SJSA1 (cell line): ENCODE measurements around the gene CLRN3. TPM values are rescaled to one million over a fixed set of nuclear protein-coding genes. Genes with fewer than 3 reads are reported as not detected.
A peak's percentile ranks its signal among the peaks of the same experiment; 100 is the strongest.

Source experiments
- DNase-seq, 2 experiments: peaks; one replicate each; pipeline ENCODE4 v3.0.0-alpha.2; 2015 to 2020; ENCODE audit warnings: low spot score in 2 of 2, low read depth in 1 of 2
- H3K27ac ChIP-seq: fragments of 250-450 bp; sonication (Bioruptor Pico); 2 replicates; pipeline ENCODE4 v1.5.1; 2020; ENCODE audit warnings: mild to moderate bottlenecking, moderate library complexity
- H3K27me3 ChIP-seq: fragments of 250-450 bp; sonication (Bioruptor Pico); replicated peaks from 2 replicates; pipeline ENCODE4 v1.5.1; 2020; ENCODE audit warnings: mild to moderate bottlenecking, moderate library complexity
- H3K36me3 ChIP-seq: fragments of 250-450 bp; sonication (Bioruptor Pico); 2 replicates; pipeline ENCODE4 v1.5.1; 2020; ENCODE audit warnings: mild to moderate bottlenecking
- H3K4me1 ChIP-seq: fragments of 250-450 bp; sonication (Bioruptor Pico); replicated peaks from 2 replicates; pipeline ENCODE4 v1.6.1; 2021; ENCODE audit warnings: mild to moderate bottlenecking
- H3K4me3 ChIP-seq: fragments of 250-450 bp; sonication (Bioruptor Pico); 2 replicates; pipeline ENCODE4 v1.5.1; 2020; ENCODE audit warnings: mild to moderate bottlenecking
- H3K9me3 ChIP-seq: fragments of 250-450 bp; sonication (Bioruptor Pico); replicated peaks from 2 replicates; pipeline ENCODE4 v1.5.1; 2020; ENCODE audit warnings: mild to moderate bottlenecking
- total RNA-seq: library from RNA; depleted of rRNA; stranded (reverse); fragments of >200 nt; shearing (Covaris generic); gene quantifications from 2 replicates; pipeline ENCODE4 v1.2.3, GENCODE V29; 2014; rRNA removed

Gene CLRN3, protein sequence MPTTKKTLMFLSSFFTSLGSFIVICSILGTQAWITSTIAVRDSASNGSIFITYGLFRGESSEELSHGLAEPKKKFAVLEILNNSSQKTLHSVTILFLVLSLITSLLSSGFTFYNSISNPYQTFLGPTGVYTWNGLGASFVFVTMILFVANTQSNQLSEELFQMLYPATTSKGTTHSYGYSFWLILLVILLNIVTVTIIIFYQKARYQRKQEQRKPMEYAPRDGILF
- total RNA-seq, result not detected in 2 replicates

DNA sequence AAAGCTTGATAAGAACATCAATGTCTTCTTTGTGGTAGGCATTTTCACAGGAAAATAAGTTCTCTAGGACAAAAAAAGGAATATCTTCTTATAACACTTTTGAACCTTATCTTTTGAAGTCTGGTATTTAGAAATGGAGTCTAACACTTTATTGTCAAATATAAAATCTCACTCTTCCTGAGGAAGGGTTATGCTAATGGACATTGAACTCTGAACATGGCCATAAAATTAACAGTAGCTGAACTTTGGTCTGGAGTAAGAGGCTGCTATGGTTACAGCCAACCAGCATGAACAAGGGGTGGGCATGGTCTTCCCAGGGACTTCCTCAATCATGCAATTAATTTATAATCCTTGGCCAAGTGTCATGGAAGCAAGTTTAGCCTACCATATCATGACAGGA is at the start of gene CLRN3:
Gene CLRN3, minus strand, starts transcription at position 199 of the 400 bp plus-strand sequence. Its CDS starts 157 bp downstream, at position 42.
- Histone ChIP-seq H3K9me3 (no peaks in the 10 kb centered on the region), H3K4me3 (no peak within 1 kb of the TSS), H3K4me1 (peaks cover 11% of the 10 kb centered on the region), H3K27me3 (peaks cover 5% of the 10 kb centered on the region), H3K27ac (no peak within 1 kb of the TSS), H3K36me3 (no peaks in the 10 kb centered on the region)
- DNase-seq, result no peak

DNA sequence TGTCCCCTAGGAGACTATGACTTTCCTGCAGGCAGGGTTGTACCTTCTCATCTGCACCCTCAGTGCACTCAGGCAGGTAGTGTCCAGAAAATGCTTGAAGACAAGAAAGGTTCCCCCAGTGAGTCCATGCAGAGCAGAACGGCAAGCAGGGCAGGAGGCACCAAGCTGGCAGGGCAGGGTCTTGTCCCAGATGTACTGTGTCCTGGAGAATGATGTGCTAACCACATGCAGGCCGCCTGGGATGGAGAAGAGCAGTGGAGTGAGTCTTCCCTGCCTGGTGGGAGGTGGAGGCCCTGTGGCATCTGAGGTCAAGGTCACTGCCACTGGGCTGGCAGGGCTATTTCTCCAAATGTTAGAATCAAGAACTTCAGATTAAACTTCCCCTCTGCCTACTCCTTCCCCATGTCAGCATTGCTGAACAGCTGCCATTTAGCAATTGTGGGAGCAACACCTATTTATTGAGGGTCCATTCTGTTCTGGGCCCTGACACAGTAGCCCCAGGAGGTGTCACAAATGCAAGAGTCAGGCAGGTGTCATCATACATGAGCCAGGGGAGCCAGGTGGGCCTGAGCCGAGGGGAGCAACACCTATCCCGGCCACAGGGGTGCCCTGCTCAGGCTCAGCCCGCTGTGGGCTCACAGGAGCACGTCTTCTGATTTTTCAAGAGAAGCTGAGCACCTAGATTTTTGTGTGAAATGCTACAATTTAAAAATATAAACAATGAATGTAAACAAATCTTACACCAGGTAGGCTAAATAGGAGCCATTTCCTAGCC is 48.3 kb upstream of the CLRN3 start:
- H3K27me3 ChIP-seq, result no peaks in the 10 kb centered on the region
- no peak for DNase-seq
- H3K36me3 ChIP-seq, result no peaks in the 10 kb centered on the region
- H3K4me1 ChIP-seq, result peaks cover 9% of the 10 kb centered on the region; the same call in 1 of the 2 replicates
- H3K9me3 ChIP-seq, result no peaks in the 10 kb centered on the region
- no peak overlapping the region for H3K27ac ChIP-seq
- no peak overlapping the region for H3K4me3 ChIP-seq

DNA sequence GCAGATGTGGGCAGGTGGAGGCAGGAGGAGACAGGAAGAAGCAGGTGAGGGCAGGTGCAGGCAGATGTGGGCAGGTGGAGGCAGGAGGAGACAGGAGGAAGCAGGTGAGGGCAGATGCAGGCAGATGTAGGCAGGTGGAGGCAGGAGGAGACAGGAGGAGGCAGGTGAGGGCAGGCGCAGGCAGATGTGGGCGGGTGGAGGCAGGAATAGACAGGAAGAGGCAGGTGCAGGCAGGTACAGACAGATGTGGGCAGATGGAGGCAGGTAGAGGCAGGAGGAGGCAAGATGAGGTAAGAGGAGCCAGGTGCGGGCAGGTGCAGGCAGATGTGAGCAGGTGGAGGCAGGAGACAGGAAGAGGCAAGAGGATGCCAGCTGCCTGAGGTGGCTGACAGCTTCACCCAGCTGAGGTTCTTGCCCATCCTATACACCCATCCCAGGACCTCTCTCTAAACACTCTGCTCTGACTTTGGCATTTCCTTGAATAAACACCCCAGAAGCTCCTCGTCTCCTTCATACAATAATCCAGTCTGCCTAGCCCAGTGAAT is 47.1 kb upstream of the CLRN3 start:
- Histone ChIP-seq H3K36me3 (no peaks in the 10 kb centered on the region), H3K9me3 (no peaks in the 10 kb centered on the region), H3K27me3 (no peaks in the 10 kb centered on the region), H3K4me3 (no peak overlapping the region), H3K4me1 (no peaks in the 10 kb centered on the region), H3K27ac (no peak overlapping the region)
- no peak for DNase-seq

DNA sequence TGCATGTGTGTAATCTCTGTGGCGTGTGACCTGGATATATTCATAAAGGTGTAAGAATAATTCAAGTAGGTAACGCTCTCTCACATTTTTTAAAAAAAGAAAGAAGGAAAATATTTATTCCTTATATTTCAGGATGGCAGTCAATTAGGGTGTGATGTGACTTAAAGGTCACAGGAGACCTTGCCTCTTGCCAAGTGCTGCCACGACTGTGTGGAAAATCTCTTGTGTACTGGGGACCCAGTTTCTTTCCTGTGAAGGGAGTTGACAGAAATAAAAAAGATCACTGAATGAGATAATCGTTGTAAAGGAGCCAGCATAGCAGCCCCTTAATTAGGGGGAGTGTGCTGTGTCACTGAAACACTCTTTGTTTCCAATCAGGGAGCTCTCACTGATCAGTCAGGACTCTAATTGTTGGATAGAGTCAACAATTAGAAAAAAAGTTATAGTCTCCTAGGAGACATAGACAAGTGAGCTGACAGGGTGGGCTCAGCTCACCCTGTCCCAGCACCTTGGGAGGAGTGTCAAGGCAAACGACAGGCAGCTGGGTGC is 45.2 kb upstream of the CLRN3 start:
- no peaks in the 10 kb centered on the region for H3K4me1 ChIP-seq
- no peaks in the 10 kb centered on the region for H3K9me3 ChIP-seq
- H3K4me3 ChIP-seq, result no peak overlapping the region
- H3K36me3 ChIP-seq, result no peaks in the 10 kb centered on the region
- DNase-seq, result no peak
- H3K27ac ChIP-seq, result no peak overlapping the region
- H3K27me3 ChIP-seq, result no peaks in the 10 kb centered on the region

DNA sequence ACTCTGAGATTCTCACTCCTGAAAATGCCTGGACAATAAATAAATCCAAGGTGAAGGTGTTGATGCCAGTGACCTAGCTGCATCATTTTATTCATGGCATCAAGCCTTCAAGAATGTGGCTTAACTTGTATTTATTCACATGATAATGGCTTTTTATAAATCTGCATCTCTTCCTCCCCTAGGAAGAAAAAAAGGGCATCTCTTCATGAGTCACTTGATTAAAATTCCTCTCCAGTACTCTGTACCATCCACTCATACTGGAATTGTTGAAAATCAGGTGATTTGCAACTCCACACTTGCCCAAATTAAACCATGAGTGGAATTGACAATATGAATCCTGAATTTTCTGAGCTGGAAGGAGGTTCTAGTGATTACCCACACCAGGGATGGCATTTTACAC is 44.3 kb upstream of the CLRN3 start:
- Histone ChIP-seq H3K27ac (no peak overlapping the region), H3K4me3 (no peak overlapping the region)

DNA sequence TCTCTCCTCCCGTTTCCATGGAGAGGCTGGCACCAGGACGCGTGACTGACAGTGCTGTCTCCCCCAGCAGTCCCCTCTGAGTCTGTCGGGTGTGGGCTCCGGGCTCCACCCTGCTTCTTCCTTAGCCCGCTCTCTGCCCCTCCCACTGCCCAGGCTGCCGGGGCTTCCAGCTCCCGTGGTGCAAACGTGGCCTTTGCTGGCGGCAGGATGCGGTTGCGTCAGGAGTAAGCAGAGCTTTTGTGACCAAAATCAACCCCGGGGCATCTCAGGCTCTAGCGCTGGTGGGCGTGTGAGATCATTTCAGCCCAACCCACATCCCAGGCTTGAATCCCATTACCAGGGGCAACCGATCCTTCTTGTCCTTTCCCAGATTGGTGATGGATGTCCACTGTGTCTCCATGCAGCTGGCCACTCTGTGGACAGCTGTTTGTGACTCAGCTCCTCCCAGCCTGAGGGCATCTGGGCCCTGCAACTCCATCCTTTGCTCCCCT is 42.4 kb upstream of the CLRN3 start:
- Histone ChIP-seq H3K27ac (no peak overlapping the region), H3K4me3 (no peak overlapping the region), H3K36me3 (no peaks in the 10 kb centered on the region), H3K27me3 (no peaks in the 10 kb centered on the region), H3K4me1 (no peaks in the 10 kb centered on the region), H3K9me3 (no peaks in the 10 kb centered on the region)
- no peak for DNase-seq

More for the DNA sequence above, 44.3 kb upstream of the CLRN3 start:
- no peaks in the 10 kb centered on the region for H3K36me3 ChIP-seq
- no peaks in the 10 kb centered on the region for H3K27me3 ChIP-seq
- H3K4me1 ChIP-seq, result no peaks in the 10 kb centered on the region
- no peak for DNase-seq
- no peaks in the 10 kb centered on the region for H3K9me3 ChIP-seq

DNA sequence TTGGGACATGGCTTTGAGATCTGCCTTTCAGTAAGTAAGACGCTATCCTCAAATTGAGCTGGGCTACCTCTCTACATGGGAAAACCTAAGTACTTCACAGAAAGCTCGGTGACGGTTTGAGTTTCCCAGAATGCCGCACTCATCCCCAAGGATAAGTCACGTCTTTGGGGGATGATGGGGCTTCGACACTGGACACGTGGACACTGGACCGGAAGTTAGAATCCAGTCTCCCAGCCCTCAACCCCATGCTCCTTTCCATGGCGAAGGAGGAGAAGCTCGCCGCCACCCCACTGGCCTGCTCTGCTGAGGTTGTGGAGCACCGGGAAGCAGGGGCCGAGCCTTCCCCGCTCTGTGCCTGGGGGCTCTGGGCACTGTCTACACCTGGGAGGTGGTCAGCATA is 41.6 kb upstream of the CLRN3 start:
- H3K4me3 ChIP-seq, result no peak overlapping the region
- no peak for DNase-seq
- no peaks in the 10 kb centered on the region for H3K36me3 ChIP-seq
- H3K4me1 ChIP-seq, result no peaks in the 10 kb centered on the region
- no peaks in the 10 kb centered on the region for H3K27me3 ChIP-seq
- H3K27ac ChIP-seq, result no peak overlapping the region
- no peaks in the 10 kb centered on the region for H3K9me3 ChIP-seq

DNA sequence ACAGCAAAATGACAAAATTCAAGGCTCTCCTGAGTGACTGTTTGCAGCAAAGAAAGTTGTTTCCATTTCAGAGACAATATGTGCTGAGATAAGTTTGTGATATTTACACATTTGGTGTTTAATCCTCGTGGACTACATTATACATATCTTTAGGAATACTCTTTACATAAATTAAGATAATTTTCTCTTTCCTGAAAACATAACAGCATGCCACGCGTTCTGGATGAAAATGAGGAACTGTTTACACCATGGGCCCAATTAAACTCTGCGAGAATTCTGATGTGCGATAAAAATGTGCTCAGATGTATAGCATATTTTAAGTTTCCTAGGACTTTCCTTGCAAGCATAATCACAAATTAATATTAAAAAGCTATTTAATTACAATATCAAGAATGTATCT is 40.5 kb upstream of the CLRN3 start:
- H3K27ac ChIP-seq, result no peak overlapping the region
- no peaks in the 10 kb centered on the region for H3K27me3 ChIP-seq
- peaks cover 7% of the 10 kb centered on the region for H3K4me1 ChIP-seq
- no peaks in the 10 kb centered on the region for H3K9me3 ChIP-seq
- H3K4me3 ChIP-seq, result no peak overlapping the region
- DNase-seq, result no peak
- H3K36me3 ChIP-seq, result no peaks in the 10 kb centered on the region

DNA sequence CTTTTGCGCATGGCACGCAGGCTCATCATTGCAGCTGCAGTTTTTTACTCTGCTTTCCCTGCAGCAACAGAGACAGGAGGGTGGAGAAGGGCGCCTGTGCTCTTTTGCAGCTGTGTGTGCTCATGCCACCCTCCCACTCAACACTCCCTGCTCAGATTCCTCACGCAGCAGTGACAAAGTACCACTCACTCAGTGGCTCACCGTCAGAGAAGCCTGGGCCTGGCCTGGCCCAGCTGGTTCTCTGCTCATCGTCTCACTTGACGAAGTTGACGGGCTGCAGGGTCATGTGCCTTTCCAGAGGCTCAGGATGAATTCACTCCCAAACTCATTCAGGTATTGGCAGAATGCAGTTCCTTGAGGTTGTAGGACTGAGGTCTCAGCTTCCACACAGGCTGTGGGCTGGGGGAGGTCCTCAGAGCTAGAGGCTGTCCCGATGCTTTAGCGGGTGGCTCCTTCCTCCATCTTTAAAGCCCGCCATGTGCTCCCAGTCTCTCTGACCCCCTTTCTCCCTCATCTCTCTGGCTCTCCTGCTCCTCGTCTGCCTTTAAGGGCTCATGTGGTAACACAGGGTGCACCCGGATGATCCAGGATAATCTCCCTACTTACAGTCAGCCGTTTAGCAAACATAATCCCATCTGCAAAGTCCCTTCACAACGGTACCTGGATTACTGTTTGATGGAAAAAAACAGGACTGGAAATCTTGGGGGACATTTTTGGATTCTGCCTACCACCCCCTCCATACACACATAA is 40.0 kb upstream of the CLRN3 start:
- no peak for DNase-seq
- Histone ChIP-seq H3K4me1 (peaks cover 12% of the 10 kb centered on the region), H3K27ac (no peak overlapping the region), H3K36me3 (no peaks in the 10 kb centered on the region), H3K27me3 (no peaks in the 10 kb centered on the region), H3K4me3 (no peak overlapping the region), H3K9me3 (no peaks in the 10 kb centered on the region)

DNA sequence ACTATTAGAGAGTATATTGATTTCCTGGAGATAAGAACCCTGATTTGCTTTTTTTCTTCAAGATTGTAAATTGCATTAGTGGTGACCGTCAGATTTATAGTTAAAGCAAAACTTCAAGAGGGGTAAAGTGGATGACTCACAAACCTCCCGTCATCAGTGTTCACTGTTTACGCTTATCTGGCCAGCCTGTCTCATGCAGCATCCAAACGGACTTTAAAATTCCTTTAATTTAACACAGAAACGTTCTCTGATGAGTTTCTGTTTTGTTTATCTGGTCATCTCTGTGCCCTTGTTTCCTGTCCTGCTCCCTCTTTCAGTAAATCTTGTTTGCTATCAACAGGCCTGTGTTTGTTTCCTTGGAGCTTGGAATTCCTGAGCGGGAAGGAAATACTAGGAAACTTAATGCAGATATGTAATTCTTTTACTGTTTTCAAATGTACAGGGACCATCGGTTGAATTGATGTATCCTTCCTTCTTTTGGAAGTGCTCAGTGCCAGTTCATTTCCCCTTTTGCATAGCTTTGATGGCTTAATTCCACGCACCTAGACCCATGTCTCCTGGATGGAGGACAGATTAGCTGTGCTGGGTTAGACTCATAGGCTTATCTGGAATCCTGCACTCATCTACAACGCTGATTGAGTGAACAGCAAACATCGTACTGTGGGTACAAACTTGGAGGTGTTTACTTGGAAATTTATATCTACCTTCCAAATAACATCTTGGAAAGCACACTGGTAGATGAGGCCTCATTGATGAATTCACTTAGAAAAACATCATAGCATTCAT is 35.5 kb upstream of the CLRN3 start:
- Histone ChIP-seq H3K9me3 (no peaks in the 10 kb centered on the region), H3K4me1 (peaks cover 25% of the 10 kb centered on the region), H3K27ac (peak overlapping the region; percentile 49), H3K36me3 (no peaks in the 10 kb centered on the region), H3K27me3 (no peaks in the 10 kb centered on the region), H3K4me3 (no peak overlapping the region)
- DNase-seq, result peak in 1 of 2 experiments; percentile 63

DNA sequence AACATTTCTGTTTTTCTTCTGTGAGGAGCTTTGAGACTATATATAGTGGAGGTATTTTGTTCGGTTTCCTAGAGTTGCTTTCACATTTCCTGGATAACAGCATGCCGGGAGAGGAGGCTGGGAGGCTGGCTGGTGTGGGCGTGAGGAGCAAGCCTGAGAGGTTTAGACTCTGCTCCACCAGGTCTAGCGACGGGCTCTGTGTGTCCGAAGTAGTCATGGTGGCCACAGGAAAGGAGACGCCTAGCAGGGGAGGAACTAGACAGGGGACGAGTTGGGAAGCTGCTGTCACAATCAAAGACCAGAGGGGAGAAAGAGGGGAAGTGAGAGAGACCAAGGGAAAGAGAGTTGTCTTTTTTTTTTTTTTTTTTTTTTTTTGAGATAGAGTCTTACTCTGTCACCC is 33.7 kb upstream of the CLRN3 start:
- no peaks in the 10 kb centered on the region for H3K36me3 ChIP-seq
- H3K4me3 ChIP-seq, result no peak overlapping the region
- no peak for DNase-seq
- H3K4me1 ChIP-seq, result peaks cover 42% of the 10 kb centered on the region
- no peaks in the 10 kb centered on the region for H3K9me3 ChIP-seq
- no peaks in the 10 kb centered on the region for H3K27me3 ChIP-seq
- no peak overlapping the region for H3K27ac ChIP-seq

DNA sequence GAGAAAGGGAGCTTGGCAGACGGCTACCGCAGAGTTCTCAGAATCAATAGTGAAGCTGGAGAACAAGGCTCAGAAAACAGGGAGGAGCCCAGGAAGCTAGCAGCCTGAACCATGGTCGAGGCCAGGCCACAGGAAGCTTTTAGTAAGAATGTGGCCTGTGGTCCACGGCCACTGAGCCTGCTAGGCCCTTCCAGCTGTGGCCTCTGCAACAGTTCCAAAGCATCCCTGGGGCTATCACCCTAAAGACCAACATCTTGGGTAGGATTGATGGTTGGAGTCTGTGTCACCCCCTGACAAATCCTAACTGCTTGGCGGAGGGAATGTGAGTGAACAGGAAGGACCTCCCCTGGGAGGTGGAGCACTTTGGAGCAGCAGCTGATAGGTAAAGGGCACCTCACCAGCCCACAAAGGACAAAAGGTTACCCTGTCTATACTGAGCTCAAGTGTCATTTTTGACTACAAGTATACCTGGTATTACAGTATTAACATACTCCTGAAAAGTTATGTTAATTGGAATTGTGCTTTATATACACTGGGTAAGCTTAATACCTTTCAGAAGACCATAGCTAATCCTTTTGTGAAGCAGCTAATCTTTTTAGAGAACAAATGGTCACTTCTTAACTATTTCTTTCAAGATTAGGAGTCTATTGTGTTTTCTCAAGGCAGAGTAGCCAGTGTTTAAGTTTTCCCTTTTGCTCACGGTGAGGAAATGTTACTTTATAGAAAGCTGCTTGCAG is 32.9 kb upstream of the CLRN3 start:
- H3K27ac ChIP-seq, result no peak overlapping the region
- H3K27me3 ChIP-seq, result no peaks in the 10 kb centered on the region
- no peak for DNase-seq
- H3K9me3 ChIP-seq, result no peaks in the 10 kb centered on the region
- H3K4me1 ChIP-seq, result peaks cover 48% of the 10 kb centered on the region
- H3K36me3 ChIP-seq, result no peaks in the 10 kb centered on the region
- no peak overlapping the region for H3K4me3 ChIP-seq
